Central memory CD8-positive, alpha-beta T cell (primary cell): ENCODE results near the gene TMEM170A.
"Not testable (repeated sequence)": the region's sequence is repeated elsewhere in the genome, so short reads cannot be mapped to it uniquely, and the experiment has no call there.

Source experiments
- ATAC-seq: fragments of 150-1000 bp; cut with Tn5 transposase; replicated peaks from 2 replicates; pipeline ENCODE4 v1.10.0; 2022; ENCODE audit warnings: mild to moderate bottlenecking, moderate FRiP score, moderate number of reproducible peaks; ENCODE audit not compliant: poor library complexity, severe bottlenecking; ENCODE audit errors: extremely low read depth
- DNase-seq, 2 donors: peaks; one replicate each; pipeline ENCODE4 v3.0.0; 2021; ENCODE audit warnings: low spot score in 2 of 2
- H3K27ac Mint-ChIP-seq: one replicate; pipeline ENCODE4 v1.8.0; 2022; ENCODE audit warnings: low read depth, mild to moderate bottlenecking, moderate library complexity, mixed read lengths
- H3K27me3 Mint-ChIP-seq: one replicate; pipeline ENCODE4 v1.8.0; 2022; ENCODE audit warnings: mixed read lengths
- H3K36me3 Mint-ChIP-seq: one replicate; pipeline ENCODE4 v1.8.0; 2022; ENCODE audit warnings: mild to moderate bottlenecking, moderate library complexity, mixed read lengths; ENCODE audit not compliant: insufficient read depth
- H3K4me1 Mint-ChIP-seq: one replicate; pipeline ENCODE4 v1.8.0; 2022; ENCODE audit warnings: mixed read lengths
- H3K4me3 Mint-ChIP-seq: one replicate; pipeline ENCODE4 v1.8.0; 2022; ENCODE audit warnings: mild to moderate bottlenecking, moderate library complexity, mixed read lengths
- H3K9me3 Mint-ChIP-seq: one replicate; pipeline ENCODE4 v1.8.0; 2022; ENCODE audit warnings: mixed read lengths

The TMEM170A gene

DNA sequence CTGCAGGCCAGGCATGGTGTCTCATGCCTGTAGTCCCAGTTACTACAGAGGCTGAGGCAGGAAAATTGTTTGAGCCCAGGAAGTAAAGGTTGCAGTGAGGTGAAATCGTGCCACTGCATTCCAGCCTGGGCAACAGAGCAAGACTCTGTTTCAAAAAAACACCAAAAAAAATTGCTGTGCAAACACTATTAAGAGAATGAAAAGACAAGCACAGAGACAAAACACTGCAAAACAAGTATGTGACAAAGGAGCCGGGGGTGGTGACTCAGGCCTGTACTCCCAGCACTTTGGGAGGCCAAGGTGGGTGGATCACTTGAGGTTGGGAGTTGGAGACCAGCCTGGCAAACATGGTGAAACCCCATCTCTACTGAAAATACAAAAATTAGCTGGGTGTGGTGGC is 38.0 kb downstream of the TMEM170A start:
- not testable (repeated sequence) for H3K9me3 Mint-ChIP-seq, DNase-seq, ATAC-seq, H3K27me3 Mint-ChIP-seq, H3K4me3 Mint-ChIP-seq, H3K27ac Mint-ChIP-seq
- H3K4me1 Mint-ChIP-seq, result peaks cover 28% of the 10 kb centered on the region
- peaks cover 12% of the 10 kb centered on the region for H3K36me3 Mint-ChIP-seq

GRCh38 chr16:75424105-75424762 is 40.3 kb downstream of the TMEM170A start:
- not testable (repeated sequence) for H3K27ac Mint-ChIP-seq, H3K4me3 Mint-ChIP-seq, H3K36me3 Mint-ChIP-seq, ATAC-seq, H3K9me3 Mint-ChIP-seq, DNase-seq, H3K27me3 Mint-ChIP-seq
- H3K4me1 Mint-ChIP-seq, result peaks cover 33% of the 10 kb centered on the region

- Mint-ChIP-seq H3K36me3 (peaks cover 8% of the 10 kb centered on the region), H3K27ac (no peak overlapping the region)
- no peak for ATAC-seq
Observed at GRCh38 chr16:75423723-75424104, 40.8 kb downstream of the TMEM170A start.

DNA sequence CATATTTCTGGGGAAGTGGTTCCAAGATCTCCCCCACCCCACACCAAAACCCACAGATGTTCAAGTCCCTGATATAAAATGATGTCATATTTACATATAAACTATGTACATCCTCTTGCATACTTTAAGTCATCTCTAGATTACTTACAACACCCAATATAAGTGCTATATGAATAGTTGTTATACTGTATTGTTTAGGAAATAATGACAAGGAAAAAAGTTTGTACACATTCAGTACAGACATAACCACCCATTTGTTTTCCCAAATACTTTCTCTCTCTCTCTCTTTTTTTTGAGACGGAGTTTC is 42.7 kb downstream of the TMEM170A start:
- Mint-ChIP-seq H3K9me3 (no peaks in the 10 kb centered on the region), H3K27me3 (no peaks in the 10 kb centered on the region), H3K4me1 (peaks cover 24% of the 10 kb centered on the region), H3K36me3 (peaks cover 5% of the 10 kb centered on the region), H3K27ac (no peak overlapping the region), H3K4me3 (no peak overlapping the region)
- DNase-seq, result no peak
- ATAC-seq, result no peak

More at GRCh38 chr16:75423723-75424104, 40.8 kb downstream of the TMEM170A start:
- no peaks in the 10 kb centered on the region for H3K27me3 Mint-ChIP-seq
- H3K4me3 Mint-ChIP-seq, result no peak overlapping the region
- DNase-seq, result no peak
- H3K9me3 Mint-ChIP-seq, result no peaks in the 10 kb centered on the region
- H3K4me1 Mint-ChIP-seq, result peaks cover 30% of the 10 kb centered on the region

- no peak for DNase-seq
- Mint-ChIP-seq H3K9me3 (no peaks in the 10 kb centered on the region), H3K4me1 (peaks cover 25% of the 10 kb centered on the region), H3K36me3 (peaks cover 5% of the 10 kb centered on the region), H3K27me3 (no peaks in the 10 kb centered on the region), H3K4me3 (no peak overlapping the region), H3K27ac (no peak overlapping the region)
- no peak for ATAC-seq
Observed at GRCh38 chr16:75420987-75421819, 43.3 kb downstream of the TMEM170A start.

DNA sequence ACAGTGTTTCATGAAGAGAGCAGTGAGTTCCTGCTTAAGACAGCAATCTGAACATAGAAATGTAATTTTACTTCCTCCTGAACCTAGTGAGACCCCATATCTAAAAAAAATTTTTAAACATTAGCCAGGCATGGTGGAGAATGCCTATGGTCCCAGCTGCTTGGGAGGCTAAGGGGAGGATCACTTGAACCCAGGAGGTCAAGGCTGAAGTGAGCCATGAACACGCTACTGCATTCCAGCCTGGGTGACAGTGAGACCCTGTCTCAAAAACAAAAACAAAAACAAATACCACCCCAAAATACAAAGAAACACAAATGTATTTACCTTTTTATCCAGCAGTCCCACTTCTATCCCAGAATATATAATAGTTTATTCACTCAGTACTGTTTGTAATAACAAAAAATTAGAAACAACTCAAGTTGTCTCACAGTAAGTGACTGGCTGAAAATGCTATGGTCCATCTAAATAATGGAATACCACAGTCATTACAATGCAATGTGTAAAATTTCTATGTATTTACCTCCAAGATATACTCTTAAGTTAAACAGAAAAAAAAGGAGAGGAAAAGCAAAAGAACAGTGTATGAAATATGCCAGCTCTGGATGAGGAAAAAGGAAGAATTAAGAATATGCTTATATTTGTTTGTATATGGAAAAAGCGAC is 47.5 kb downstream of the TMEM170A start:
- Mint-ChIP-seq H3K27me3 (no peaks in the 10 kb centered on the region), H3K4me3 (no peak overlapping the region), H3K4me1 (peaks cover 44% of the 10 kb centered on the region), H3K27ac (no peak overlapping the region), H3K36me3 (peaks cover 5% of the 10 kb centered on the region), H3K9me3 (no peaks in the 10 kb centered on the region)
- DNase-seq (no peak), ATAC-seq (no peak)

DNA sequence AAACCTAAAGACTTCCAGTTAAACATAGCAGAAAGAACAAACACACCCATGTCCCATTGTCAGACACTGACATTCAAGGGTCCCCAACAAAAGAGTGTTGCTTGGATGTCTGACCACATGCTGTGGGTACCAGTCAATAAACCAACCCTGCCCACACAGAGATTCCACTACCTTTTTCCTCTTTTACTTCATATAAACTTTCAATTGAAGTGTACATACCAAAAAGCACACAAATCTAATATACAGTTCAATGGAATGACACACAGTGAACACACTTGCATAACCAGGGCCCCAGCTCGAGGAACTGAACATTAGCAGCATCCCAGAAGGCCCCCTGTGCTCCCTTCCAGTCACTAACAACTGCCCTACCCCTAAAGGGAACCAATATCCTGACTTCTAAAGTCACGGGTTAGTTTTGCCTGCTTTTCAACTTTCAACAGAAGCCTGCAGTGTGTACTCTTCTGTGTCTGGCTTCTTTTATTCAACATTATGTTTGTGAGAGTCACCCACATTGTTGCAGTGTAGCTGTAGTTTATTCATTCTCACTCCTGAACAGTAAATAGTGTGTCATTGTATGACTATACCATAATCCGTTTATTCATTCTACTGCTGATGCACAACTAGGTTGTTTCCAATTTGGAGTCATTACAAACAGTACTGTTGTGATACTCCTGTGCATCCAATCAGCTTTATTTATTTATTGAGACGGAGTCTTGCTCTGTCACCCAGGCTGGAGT is 49.2 kb downstream of the TMEM170A start:
- Mint-ChIP-seq H3K27ac (no peak overlapping the region), H3K27me3 (no peaks in the 10 kb centered on the region), H3K4me1 (peaks cover 30% of the 10 kb centered on the region), H3K9me3 (no peaks in the 10 kb centered on the region), H3K36me3 (peaks cover 14% of the 10 kb centered on the region), H3K4me3 (no peak overlapping the region)
- DNase-seq, result no peak
- ATAC-seq, result no peak

DNA sequence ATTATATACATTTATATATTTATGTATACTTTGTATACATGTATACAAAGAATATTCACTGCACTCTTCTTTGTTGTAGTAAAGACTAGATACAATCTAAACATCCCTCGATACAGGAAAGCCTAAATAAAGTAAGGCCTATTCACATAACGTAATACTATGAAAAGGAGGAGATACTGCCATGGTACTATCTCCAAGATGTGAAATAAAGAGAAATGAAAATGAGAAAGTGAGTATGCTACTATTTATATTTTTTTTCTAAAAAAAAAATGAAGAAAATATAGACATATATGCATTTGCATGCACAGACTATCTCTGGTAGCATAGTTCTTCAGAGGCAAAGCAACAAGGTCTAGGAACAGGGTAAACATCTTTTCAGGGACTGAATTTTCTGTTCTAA is 50.5 kb downstream of the TMEM170A start:
- Mint-ChIP-seq H3K27ac (no peak overlapping the region), H3K4me1 (peaks cover 27% of the 10 kb centered on the region), H3K9me3 (no peaks in the 10 kb centered on the region), H3K36me3 (peaks cover 19% of the 10 kb centered on the region), H3K4me3 (no peak overlapping the region), H3K27me3 (no peaks in the 10 kb centered on the region)
- DNase-seq (no peak), ATAC-seq (no peak)

DNA sequence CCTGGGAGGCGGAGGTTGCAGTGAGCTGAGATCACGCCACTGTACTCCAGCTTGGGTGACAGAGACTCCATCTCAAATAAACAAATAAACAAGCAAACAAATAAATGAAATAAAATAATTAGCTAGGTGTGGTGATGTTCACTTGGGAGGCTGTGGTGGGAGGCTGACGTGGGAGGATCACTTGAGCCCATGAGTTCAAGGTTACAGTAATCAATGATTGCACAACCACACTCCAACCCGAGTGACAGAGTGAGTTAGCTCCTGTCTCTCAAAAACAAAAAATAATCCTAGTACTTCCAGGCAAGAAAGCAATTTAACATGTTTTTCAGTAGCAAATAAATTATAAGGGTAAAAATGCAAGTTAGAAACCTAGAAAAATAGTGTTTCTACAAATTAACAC is 57.5 kb downstream of the TMEM170A start:
- peaks cover 26% of the 10 kb centered on the region for H3K36me3 Mint-ChIP-seq
- H3K27me3 Mint-ChIP-seq, result no peaks in the 10 kb centered on the region
- DNase-seq (no peak), ATAC-seq (no peak)
- no peak overlapping the region for H3K4me3 Mint-ChIP-seq
- no peaks in the 10 kb centered on the region for H3K9me3 Mint-ChIP-seq
- no peaks in the 10 kb centered on the region for H3K4me1 Mint-ChIP-seq
- H3K27ac Mint-ChIP-seq, result no peak overlapping the region

DNA sequence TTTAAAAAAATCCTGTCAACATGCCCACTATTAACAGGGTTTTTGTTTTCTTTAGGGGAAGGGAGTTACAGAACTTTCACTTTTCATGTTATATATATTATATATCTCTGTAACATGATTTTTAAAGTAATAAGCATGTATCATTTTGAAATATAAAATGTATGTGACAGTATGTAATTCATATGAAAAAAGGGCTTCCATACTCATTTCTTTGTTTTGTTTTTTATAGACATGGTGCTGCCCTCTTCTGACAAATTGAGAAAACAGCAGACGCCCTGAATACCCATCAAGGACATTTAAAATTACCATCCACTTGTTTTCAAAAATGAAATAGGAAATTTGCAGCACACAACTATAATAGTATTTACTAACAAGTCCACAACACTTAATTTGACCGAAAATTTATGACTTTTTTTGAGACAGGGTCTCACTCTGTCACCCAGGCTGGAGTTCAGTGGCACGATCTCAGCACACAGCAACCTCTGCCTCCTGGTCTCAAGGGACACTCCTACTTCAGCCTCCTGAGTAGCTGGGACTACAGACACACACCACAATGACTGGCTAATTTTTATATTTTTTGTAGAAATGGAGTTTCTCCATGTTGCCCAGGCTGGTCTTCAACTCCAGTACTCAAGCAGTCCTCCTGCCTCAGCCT is 61.5 kb downstream of the TMEM170A start:
- Mint-ChIP-seq H3K36me3 (peaks cover 14% of the 10 kb centered on the region), H3K9me3 (no peaks in the 10 kb centered on the region), H3K4me1 (peaks cover 5% of the 10 kb centered on the region), H3K4me3 (no peak overlapping the region), H3K27me3 (no peaks in the 10 kb centered on the region), H3K27ac (no peak overlapping the region)
- no peak for DNase-seq
- no peak for ATAC-seq

- Mint-ChIP-seq H3K27me3 (no peaks in the 10 kb centered on the region), H3K4me3 (no peak overlapping the region), H3K27ac (no peak overlapping the region), H3K4me1 (peaks cover 5% of the 10 kb centered on the region), H3K36me3 (peaks cover 10% of the 10 kb centered on the region), H3K9me3 (no peaks in the 10 kb centered on the region)
- ATAC-seq, result no peak
- no peak for DNase-seq
Observed at GRCh38 chr16:75402159-75402820, 62.2 kb downstream of the TMEM170A start.

DNA sequence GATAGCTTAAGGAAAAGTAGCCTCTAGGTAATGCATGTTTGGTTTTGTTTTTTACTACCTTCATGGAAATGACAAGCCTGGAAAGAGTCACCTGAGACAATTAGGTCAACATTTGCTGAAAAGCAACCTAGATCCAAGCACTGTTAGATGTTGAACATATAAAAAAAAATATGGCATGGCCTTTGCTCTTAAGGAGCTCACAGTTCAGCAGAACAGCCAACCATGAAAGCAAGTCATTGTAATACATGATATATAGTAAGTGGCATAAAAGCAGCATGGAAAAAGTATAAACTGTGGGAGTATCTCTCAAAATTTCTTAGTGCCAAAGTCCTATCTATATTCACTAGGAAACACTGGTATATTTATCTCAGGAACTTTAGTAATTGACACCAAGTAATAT is 62.8 kb downstream of the TMEM170A start:
- H3K27ac Mint-ChIP-seq, result no peak overlapping the region

More for the DNA sequence above, 62.8 kb downstream of the TMEM170A start:
- DNase-seq (no peak), ATAC-seq (no peak)
- Mint-ChIP-seq H3K27me3 (no peaks in the 10 kb centered on the region), H3K9me3 (no peaks in the 10 kb centered on the region), H3K36me3 (peaks cover 6% of the 10 kb centered on the region), H3K4me3 (no peak overlapping the region), H3K4me1 (peaks cover 5% of the 10 kb centered on the region)
